ENCODE measurements around the gene VMP1.

VMP1 gene

DNA sequence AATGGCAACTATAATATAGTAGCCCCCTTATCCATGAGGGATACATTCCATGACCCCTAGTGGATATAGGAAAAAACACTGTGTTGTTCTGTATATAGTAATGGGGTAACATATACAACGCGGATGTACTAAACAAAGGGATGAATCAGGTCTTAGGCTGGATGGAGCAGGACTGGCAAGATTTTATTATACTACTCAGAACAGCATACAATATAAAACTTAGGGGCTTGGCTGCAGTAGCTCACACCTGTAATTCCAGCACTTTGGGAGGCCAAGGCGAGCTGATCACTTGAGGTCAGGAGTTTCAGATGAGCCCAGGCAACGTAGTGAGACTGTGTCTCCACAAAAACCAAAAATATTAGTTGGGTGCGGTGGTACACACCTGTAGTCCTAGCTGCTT lies 26.8 kb downstream of the VMP1 start:
- no peak for DNase-seq (ENCODE audit: low read depth)
- TF ChIP-seq, protein P1, sequence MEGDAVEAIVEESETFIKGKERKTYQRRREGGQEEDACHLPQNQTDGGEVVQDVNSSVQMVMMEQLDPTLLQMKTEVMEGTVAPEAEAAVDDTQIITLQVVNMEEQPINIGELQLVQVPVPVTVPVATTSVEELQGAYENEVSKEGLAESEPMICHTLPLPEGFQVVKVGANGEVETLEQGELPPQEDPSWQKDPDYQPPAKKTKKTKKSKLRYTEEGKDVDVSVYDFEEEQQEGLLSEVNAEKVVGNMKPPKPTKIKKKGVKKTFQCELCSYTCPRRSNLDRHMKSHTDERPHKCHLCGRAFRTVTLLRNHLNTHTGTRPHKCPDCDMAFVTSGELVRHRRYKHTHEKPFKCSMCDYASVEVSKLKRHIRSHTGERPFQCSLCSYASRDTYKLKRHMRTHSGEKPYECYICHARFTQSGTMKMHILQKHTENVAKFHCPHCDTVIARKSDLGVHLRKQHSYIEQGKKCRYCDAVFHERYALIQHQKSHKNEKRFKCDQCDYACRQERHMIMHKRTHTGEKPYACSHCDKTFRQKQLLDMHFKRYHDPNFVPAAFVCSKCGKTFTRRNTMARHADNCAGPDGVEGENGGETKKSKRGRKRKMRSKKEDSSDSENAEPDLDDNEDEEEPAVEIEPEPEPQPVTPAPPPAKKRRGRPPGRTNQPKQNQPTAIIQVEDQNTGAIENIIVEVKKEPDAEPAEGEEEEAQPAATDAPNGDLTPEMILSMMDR (IDR thresholded peaks at IDR 0.05; ENCODE audit: low read length, missing control alignments): no peak
- no peak overlapping the region for H3K4me3 ChIP-seq (replicated peaks; ENCODE audit: low read depth, low read length)

DNA sequence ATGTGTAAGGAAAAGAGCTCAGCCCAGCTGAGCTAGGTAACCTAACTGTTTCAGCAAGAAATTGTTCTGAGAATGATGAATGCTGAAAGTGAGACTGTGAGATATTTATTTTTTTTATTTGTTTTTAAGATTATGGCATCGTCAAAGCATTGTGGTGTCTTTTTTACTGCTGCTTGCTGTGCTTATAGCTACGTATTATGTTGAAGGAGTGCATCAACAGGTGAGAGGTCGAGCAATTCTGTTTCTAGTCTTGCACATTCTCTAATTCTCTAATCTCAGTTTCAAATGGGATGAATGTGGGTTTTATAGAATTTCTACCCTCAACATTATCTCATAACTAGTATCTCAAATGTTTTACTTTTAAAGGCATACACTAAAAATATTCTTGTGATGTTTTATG lies 29.9 kb downstream of the VMP1 start:
- TF ChIP-seq, protein P1 (IDR thresholded peaks at IDR 0.05; ENCODE audit: low read length, missing control alignments): no peak
- no peak for DNase-seq (ENCODE audit: low read depth)
- no peak overlapping the region for H3K4me3 ChIP-seq (replicated peaks; ENCODE audit: low read depth, low read length)

DNA sequence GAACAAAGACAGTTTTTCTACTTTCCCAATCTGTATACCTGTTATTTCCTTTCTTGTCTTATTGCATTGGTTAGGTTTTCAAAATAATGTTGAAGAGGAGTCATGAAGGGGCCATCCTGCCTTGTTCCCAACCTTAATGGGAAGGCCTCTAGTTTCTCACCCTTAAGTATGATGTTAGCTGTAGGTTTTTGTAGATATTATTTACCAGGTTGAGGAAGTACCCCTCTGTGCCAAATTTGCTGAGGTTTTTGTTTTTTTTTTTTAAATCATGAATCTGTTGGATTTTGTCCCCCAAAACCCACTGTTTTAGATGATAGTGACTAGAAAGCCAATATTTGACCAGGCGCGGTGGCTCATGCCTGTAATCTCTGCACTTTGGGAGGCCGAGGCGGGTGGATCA lies 36.4 kb downstream of the VMP1 start:
- no peak overlapping the region for H3K4me3 ChIP-seq (replicated peaks; ENCODE audit: low read depth, low read length)
- TF ChIP-seq, protein P1 (IDR thresholded peaks at IDR 0.05; ENCODE audit: low read length, missing control alignments): no peak
- DNase-seq (ENCODE audit: low read depth): no peak

DNA sequence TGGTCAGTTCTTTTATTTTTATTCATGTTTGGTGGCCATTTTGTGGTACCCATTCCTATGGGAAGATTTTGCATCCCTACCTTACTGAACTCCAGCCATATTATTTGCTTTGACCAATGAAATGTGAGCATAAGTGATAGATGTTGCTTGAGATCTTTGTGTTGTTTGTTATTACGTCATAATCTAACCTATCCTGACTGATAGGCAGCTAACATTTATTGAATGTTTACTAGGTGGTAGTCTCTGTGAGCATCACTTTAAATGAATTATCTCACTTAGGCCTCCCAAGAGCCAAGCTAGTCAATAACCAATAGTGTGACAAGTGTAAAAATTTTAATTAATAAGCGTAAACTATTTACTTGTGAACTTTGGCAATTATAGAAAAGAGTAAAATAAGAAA lies 37.6 kb downstream of the VMP1 start:
- DNase-seq (ENCODE audit: low read depth): no peak
- TF ChIP-seq, protein P1 (IDR thresholded peaks at IDR 0.05; ENCODE audit: low read length, missing control alignments): no peak
- no peak overlapping the region for H3K4me3 ChIP-seq (replicated peaks; ENCODE audit: low read depth, low read length)

DNA sequence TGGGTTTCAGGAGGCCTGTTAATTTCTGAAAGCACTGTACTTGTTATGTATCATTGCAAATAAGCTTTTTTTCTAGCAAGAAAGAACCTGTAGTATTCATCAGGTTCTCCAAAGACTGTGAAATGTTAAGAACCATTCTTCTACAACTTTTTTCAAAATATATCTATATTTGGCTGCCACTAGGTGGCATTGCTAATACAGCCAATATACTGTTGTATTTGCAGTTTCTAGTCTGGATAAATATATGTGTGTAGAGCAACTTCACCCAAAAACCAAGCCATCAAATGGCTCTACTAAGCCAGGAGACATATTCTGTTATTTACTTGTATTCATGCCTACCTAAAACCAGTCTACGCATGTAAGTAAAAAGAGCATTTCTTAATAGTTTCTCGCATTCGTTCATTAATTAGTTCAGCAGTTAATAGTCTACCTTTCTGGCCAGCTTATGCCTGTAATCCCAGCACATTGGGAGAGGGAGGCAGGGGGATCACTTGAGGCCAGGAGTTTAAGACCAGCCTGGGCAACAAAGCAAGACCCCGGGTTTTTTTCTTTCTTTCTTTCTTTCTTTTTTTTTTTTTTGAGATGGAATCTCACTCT lies 39.5 kb downstream of the VMP1 start:
- no peak overlapping the region for H3K4me3 ChIP-seq (replicated peaks; ENCODE audit: low read depth, low read length)
- TF ChIP-seq, protein P1 (IDR thresholded peaks at IDR 0.05; ENCODE audit: low read length, missing control alignments): peak; percentile 65
- peak; percentile 83 for DNase-seq (ENCODE audit: low read depth)

DNA sequence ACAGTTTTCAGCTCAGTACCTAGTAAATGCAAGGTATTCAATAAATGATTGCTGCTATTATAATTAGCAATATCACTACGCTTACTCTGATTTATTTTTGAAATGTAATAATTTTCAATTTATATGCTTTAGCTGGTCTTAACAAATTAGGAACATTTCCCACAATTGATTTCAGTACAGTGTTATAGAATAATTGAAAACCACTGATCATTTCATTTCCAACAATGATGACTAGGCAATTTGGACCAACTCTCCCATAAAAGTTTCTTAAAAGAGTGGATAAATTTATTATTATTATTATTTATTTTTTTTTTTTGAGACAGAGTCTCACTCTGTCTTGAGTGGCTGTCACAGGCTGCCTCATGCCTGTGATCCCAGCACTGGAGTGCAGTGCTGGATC lies 41.1 kb downstream of the VMP1 start:
- TF ChIP-seq, protein P1 (IDR thresholded peaks at IDR 0.05; ENCODE audit: low read length, missing control alignments): no peak
- no peak overlapping the region for H3K4me3 ChIP-seq (replicated peaks; ENCODE audit: low read depth, low read length)
- no peak for DNase-seq (ENCODE audit: low read depth)

DNA sequence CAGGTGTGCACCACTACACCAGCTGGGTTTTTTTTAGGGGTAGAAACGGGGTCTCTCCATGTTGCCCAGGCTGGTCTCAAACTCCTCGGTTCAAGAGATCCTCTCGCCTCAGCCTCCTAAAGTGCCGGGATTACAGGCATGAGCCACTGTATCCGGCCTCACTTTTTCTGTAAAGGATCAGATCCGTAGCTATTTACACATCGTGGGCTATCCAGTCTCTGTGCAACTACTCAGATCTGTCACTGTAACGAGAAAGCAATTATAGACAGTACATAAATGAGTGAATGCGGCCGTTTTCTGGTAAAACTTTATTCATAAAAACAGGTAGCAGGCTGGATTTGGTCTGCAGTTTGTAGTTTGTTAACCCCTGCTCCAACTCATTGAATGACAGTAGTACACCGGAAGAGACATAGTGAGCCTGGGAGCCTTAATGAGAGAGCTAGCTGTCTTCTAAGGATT lies 44.5 kb downstream of the VMP1 start:
- TF ChIP-seq, protein P1 (IDR thresholded peaks at IDR 0.05; ENCODE audit: low read length, missing control alignments): no peak
- H3K4me3 ChIP-seq (replicated peaks; ENCODE audit: low read depth, low read length): no peak overlapping the region
- DNase-seq (ENCODE audit: low read depth): no peak
